ENCODE results near the gene HS3ST4.
"Not testable (repeated sequence)": the region's sequence is repeated elsewhere in the genome, so short reads cannot be mapped to it uniquely, and the experiment has no call there.

The HS3ST4 gene

DNA sequence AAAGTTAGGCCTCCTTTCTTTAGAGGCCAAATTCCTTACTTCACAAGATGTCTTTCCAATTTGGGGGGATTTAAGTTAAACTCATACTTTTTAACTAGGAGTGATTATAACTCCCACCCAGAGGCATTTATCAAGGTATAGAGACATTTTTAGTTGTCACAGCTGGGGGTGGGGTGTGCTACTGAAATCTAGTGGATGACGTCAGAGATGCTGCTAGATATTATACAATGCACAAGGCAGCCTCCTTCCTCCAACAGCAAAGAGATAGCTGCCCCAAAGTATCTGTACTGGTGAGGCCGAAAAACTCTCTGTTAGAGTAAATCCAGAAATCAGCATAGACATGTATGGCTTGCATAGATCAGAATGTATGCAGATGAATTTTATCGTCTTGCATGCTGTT, 324.0 kb downstream of the HS3ST4 start:
- no peak for DNase-seq

DNA sequence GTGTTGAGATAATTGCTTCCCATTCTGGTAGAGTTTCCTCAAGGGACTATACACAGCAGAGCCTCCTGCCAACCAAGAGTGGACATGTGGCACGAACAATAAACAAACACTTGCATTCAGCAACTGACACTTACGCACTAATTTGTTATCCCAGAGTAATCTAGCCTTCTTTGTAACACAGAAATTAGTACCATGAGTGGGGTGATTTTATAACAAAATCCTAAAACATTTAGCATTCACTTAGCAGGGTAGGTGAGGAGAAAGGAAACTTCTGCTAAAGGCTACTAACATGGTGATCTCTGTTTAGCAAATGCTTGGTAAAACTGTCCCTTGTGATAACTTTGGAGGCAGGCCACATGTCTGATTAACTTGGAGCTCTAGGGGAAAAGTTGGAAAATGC, 325.2 kb downstream of the HS3ST4 start:
- DNase-seq, result no peak

DNA sequence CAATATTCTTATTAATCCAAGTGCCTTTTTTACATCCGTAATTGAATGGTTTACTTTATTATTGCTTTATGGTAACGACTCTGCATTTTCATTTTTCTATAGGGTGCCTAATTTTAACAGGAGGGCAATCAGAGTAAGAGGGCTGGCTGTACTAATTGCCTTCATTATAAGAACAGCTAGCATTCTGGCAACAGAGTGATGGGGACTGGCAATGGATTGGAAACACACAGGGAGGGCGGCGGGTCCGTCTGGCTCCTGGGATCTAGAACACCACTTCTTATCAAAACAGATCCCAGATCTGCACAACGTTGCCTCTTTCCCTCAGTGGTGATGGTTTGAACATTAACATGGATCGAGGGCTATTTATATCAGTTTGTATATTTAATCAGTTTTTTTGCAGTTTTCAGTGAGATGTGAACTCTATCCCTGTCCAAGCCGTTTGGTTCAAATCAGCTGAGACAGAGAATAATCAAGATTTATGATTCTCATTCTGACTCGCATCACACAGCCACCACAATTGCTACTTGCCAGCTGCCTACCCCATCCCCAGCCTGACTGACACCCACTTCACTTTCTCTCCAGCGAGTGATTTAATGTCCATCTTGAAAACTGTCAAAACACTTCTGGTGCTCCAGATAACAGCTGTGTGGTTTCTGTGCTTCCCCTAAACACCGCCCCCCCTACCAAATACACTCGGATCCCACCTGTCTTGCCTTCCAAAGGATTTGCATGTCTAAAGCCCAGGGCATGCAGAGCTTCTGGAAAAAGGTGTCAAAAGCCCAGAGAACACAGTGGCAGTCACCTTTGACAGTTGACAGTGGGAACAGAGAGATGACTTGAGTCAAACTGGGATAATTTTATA, 327.9 kb downstream of the HS3ST4 start:
- DNase-seq, result no peak

DNA sequence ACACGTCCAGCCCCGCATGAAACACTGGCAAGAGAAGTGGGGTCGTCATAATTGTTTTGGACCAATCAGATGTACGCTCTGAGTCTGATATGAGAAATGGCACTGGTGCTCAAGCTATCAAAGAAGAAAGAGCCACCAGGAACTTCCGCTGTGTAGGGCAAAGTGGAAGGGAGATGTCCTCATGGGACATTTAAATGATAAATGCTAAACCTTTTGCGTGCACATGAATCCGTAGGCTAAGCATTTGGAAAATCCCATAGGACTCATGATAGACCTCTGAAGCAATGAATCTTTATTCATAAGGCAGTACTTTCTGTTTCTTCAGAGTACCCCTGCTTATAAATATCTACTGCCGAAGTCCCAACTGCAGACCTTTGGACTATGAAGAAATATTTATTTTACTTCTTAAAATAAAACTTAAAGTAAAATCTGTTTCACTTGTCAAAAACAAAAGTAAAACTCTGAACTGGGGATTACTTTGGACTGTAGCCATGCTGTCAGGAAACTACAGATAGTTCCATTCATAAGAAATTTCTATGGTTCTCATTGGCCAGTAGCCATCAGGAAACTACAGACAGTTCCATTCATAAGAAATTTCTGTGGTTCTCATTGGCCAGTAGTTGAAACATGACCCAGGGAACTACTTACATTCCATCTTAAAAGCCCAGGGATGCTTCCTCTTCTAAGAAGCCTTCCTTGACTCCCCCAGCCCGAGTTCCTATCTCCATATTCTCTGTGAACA, 335.1 kb downstream of the HS3ST4 start:
- no peak for DNase-seq

DNA sequence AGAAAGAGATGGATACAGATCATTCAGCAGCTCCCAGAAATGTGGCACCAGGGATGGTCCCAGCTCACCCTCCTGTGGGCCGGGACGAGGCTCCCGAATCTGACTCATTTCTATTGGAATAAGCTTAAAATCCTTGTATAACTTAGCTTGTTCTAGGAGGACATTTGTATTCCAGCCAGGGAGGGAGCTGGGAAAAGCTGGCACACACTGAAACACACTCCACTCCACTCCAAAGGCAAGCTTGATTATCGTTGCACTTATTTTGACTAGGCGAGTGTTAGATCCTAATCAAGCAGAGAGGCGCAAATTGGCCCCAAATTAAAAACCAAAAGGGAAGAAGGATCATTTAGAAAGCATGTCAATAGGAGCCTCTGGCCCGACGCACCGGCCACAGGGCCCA, 339.5 kb downstream of the HS3ST4 start:
- DNase-seq, result no peak

DNA sequence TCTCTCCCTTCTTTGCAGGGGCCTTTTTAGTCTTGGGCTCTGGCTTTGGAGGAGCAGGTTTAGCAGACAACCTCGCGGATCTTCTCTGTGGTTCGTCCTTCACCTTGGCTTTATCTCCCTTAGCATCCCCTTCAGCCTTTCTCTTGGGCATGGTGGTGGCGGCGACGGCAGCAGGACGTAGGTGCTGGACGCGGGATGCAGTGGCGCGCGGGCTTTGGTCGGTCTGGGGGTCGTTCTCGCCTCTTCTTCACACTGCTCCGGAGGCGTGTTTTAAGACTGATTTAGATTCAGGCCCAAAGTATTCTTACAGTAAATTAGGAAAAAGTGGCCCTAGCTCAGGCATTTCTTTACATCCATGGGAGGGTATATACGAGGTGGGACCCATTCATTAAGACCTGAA, 340.9 kb downstream of the HS3ST4 start:
- not testable (repeated sequence) for DNase-seq

DNA sequence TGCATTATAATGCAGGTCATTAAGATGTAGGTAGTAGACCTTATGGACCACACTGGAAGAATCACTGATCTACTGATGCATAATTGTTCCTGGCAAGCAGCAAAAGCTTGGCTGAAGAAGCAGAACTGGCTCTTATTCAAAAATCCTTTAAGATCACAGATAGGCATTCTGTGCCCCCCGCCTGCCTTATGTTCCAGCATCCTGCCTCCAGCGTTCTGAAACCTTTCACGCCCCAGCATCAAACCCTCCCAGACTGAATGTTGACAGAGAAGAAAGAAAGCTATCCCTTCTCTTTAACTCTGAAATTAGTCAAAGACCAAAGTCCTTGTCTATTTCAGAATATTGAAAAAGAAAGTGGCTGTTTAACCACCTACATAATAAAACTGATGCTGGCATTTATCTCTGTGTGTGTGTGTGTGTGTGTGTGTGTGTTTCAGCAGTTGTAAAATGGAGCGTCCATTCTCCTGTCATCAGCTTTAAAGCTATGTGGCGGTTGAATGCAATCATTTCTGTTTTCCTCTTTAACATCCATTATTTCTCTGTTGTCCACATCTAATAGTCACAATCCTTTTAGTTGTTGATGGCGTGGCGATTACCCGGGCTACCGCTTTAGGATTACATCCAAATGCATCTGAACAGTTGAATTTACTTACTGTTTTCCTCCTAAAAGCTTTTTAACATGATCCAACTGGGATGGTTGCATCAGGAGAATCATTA, 350.4 kb downstream of the HS3ST4 start:
- no peak for DNase-seq

DNA sequence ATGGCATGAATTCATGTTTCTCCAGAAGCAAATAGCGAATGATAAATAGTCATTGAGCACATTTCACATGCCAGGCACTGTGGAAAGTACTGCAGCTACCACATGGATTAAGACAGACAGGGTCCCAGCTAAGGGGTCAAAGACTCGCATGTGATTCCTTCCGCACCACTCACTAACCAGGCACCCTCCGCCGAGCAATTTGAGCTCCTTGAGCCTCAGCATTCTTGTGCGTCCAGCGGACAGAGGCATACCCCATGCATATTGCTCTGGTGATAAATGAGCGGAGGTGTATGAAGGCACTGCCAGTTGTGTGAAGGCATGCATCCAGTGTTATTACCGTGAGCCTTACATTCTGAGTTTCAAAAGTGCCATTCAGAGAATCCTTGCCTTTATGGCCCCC, 358.7 kb downstream of the HS3ST4 start:
- DNase-seq, result no peak

DNA sequence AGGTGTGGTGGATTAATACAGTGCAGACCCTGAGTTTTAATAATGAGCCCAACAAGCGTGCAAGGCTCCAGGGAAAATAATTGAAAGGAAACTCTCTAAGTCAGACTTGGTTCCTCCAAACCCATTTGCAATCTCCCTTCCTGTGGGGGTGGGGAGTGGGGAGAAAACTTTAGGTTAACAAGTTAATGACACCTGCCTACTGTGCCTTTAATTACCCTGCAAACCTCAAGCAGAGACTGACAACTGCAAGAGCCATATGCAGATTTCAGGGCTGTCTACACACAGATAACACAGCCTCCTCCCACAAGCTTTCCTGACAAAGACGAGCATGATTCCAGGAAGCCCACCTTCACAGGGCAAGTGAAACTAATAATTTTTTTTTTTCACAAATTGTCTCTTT, 359.3 kb downstream of the HS3ST4 start:
- no peak for DNase-seq

DNA sequence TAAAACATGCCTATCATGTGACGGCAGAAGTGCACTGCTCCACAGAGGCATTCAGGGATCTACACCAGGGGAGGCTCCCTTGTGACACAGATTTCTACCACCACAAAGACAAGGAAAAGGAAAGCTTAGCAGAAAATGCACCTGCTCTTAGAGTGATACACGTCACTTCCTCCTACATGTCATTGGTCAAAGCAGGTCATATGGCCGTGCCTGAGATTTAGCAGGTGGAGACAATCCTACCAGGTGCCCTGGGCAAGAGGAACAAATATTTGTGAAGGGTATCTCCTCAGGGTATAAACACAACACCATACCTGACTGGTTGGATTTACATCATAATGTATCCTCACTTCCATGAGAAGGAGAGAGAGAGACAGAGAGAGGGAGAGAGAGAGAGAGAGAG, 362.1 kb downstream of the HS3ST4 start:
- DNase-seq, result no peak

DNA sequence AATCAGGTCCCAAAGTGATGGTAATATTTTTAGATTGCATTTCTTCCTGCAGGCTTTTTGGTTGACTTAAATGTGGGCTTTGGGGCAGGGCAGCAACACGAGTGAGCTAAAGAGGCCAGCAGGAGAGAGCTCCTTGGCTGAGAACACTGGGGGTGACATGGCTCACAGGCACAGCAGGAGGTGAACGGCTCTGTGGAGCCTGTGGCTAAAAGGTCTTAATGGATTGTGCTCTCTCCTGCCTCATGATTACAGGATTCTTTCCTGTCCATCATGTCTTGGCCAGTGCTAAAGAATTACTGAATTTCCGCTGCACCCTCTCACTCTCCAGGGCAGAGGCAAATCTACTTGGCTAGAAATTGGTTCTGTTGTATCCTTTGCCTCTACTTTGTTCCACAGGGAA, 366.6 kb downstream of the HS3ST4 start:
- no peak for DNase-seq

DNA sequence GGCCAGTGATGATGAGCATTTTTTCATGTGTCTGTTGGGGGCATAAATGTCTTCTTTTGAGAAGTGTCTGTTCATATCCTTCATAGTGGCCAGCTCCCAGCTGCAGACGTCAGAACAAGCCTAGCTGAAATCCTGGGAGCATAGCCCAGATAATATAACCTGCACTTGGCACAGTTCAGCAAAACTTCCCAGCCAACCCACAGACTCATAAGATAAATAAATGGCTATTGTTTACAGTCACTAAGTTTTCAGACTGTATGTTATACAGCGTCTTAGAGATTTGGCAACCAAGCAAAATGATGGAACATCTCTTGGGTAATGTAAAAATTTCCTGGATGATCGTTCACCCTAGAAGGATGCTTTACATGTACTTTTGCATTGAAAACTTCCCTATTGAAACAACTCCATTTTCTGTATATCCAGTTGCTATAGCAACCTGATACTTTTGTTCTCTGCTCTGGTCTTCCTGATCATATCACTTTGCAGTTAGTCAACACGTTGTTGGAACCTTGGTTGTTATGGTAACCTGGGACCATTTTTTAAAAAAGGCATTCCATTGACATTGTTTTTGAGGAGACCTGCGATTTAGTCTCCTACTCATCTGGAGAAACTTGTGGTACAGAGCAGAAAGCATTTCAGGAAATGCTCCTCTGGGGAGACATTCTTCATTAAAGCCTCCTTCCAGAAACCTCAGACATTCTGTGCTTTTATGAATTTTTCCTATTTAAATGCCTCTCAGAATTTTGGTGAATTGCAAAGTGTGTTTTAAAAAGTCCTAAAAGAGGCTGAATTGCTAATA, 378.7 kb downstream of the HS3ST4 start:
- DNase-seq, result no peak

DNA sequence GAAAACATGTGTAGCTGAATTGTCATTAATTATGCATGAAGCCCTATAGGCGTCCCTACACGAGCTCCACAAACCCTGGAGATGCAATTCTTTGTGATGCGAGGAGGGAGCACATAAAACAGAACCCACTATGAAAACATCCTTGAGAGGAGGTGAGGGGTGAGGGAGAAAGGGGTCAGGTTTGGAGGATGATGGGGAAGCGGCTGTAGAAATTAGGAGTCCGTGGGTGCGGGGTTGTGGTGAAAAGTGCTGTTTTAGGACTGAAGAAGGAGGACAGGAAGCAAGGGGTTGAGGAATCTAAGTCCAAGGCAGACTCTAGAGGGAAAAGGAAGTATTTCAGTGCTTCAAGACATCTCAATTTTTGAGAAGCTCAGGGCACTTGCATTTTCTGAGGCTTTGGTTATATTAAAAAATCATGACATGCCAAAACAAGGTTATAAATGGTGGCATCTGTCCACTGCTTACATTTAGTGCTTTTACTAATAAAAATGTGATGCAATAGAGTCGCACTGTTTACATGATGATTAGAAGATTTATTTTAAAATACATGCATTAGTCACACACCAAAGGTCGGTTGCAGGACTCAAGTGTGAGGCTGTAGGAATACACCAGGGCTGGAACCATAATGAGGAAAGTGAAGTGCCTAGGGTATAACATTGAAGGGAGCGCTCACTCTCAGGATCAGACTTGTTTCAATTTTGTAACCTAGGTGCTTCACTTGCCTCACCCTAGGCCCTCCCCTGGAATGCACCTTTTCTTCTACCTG, 379.5 kb downstream of the HS3ST4 start:
- DNase-seq, result no peak

DNA sequence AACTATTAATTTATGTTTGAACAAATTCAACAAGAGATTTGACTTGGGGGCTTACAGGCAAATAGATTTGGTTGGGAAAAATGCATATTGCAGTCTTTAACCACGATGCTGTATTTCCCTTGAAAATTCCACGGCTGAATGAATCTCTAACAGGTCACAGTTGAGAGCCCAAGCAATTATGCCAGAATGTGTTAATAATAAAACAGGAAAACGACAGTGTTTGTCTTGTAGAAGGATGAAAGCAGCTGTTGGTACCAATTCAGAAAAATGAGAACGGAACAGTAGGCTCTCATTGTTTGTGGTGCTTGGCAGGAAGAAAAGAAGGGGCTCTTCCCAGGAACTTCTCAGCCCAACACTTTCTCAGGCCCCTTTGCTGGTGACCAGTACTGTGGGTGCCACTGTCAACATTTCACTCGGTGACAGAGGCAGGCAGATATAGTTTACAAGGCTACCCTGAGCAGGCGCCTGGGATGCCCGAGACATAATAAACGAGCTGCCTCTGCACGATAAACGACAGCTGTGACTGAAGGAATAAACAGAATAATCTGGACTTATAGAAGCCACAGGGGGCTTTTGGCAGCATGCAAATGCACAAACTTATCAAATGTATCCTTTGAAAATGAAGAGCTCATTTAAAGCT, 387.1 kb downstream of the HS3ST4 start:
- DNase-seq, result no peak

DNA sequence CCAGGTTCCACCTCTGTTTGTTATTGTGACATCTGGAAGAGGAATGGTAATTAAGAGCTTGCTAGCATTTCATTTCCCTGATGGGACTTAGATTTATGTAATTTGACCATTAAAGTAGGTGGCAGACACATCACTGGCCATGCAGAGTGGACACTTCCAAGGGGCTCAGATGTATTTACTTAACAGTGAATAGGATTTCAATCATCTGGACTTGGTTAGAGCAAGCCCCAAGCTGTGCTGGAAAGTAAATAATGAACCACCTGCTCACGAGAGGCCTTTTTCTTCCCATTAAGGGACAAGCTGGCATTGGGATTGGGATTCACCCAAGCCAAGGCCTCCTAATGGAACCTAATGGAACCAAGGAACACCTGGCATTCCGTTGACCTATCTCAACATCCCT, 395.3 kb downstream of the HS3ST4 start:
- DNase-seq, result no peak

DNA sequence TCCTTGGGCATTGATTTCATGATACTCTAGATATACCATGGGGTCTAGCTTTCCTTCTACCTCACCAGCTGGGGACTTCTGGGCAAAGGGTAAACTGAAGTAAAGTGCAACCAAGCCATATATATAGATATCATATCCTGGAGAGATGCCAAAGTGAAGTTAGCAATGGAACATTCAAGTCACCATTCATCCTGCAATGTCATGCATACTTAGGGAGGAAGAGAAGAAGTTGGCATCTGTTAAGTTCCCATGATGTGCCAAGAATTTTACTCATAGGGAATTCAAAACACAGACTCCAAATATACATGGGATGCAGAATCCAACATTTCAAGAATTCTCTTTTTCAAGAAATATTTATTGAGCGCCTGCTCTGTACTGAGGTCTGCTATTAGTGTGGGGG, 399.8 kb downstream of the HS3ST4 start:
- no peak for DNase-seq

DNA sequence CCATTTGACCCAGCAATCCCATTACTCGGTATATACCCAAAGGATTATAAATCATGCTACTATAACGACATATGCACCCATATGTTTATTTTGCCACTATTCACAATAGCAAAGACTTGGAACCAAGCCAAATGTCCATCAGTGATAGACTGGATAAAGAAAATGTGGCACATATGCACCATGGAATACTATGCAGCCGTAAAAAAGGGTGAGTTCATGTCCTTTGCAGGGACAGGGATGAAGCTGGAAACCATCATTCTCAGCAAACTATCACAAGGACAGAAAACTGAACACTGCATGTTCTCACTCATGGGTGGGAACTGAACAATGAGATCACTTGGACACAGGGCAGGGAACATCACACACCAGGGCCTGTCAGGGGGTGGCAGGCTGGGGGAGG, 406.4 kb downstream of the HS3ST4 start:
- not testable (repeated sequence) for DNase-seq

DNA sequence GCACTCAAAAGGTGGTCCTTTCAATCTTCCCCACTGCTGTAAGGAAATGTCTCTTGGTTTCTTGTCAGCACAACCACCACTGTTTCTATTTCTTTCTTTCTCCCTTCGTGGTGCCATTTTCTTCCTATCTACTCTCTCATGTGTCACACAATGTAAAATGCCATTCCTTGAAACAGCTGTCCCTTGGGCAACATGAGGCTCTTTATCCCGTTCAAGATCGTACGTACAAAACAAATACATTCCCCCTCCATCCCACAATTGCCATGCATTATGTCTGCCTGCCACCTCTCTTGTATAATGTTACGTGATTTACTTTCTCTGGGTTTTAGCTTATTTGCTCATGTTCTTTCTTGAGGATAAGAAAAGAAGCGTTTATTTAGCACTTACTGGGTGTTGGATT, 410.6 kb downstream of the HS3ST4 start:
- no peak for DNase-seq

DNA sequence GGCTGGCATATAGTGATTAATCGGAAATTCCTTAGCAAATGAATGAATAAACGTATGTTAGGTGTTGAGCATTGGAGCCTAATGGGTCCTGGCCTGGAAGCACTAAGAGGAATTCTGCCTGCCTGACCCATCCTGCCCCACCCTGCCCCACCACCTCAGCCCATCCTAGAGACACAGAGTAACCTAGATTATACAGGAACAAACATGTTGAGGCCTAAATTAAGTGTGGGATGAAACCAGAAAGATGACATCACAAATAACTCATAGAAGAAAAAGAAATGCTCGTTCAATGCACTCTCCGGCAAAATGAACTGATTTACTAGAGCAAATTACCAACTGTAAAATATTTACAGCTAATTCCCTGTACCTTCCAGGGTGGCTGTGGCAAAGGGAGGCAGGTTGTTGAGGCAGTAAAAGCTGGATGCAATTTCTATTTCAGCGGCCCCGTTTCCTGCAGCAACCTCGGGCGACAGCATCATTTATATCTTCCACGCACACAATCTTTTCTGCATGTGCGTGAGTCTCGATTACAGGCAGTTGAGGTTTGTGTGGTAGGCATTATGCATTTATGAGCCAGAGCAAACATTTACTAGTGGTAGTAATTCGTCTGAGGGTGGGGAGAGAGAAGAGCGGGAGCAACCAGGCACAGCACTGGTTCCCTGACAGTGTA, 417.2 kb downstream of the HS3ST4 start:
- DNase-seq, result no peak

DNA sequence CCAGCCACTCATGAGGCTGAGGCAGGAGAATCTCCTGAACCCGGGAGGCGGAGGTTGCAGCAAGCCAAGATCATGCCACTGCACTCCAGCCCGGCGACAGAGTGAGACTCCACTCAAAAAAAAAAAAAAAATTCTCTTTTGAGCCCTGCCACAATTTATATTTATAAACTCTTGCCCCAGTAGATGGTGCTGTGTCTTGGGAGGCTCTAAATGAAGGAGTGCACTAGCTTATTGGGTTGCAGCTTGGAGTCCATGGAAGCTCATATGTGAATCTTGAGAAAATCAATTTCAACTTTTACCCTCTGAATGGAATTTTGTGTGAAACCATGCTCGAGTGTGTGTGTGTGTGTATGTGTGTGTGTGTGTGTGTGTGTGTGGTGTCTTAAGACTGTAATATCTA, 420.1 kb downstream of the HS3ST4 start:
- no peak for DNase-seq

DNA sequence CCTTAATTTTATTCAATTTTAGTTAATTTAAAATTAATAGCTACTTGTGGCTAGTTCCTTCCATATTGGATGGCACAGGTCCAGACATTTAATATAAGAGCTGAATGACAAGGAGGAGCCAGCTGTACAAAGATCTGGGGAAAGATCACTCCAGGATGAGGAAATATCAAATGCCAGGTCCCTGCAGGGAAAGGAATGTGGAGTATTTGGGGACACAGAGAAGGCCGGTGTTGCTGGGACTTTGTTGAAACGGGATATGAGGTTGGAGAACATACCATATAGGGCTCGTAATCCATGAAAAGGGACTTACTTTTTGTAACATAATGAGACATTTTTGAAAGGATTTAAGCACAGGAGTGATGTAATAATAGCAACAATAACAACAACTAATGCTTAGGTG, 426.8 kb downstream of the HS3ST4 start:
- DNase-seq, result no peak
